ENCODE data around the gene SPTSSB. TPM values are rescaled to one million over a fixed set of nuclear protein-coding genes. Genes with fewer than 3 reads are reported as not detected.

Gene SPTSSB
- total RNA-seq, 4 donors from 2014 or later, result not detected

- Histone ChIP-seq H3K27ac (no peak overlapping the region), H3K9me3 (no peaks in the 10 kb centered on the region), H3K4me1 (no peaks in the 10 kb centered on the region), H3K36me3 (no peaks in the 10 kb centered on the region), H3K4me3 (replicated peaks in 1 of 3) (no peak overlapping the region), H3K27me3 (no peaks in the 10 kb centered on the region)
- TF ChIP-seq POLR2A (IDR thresholded peaks at IDR 0.05), result no peak
- TF ChIP-seq CTCF (IDR thresholded peaks at IDR 0.05), result no peak
- WGBS, 2 donors, result 87 to 100% methylated on average over 2 of the region's 2 CpGs
- DNase-seq, result no peak
- intact Hi-C loops (cut with DNase I), result no loop called here
Observed at GRCh38 chr3:161390200-161390599, 18.9 kb upstream of the SPTSSB start.

- Histone ChIP-seq H3K4me1 (no peaks in the 10 kb centered on the region), H3K36me3 (no peaks in the 10 kb centered on the region), H3K27ac (no peak overlapping the region), H3K9me3 (no peaks in the 10 kb centered on the region), H3K4me3 (replicated peaks in 1 of 3) (no peak overlapping the region), H3K27me3 (no peaks in the 10 kb centered on the region)
- TF ChIP-seq POLR2A (IDR thresholded peaks at IDR 0.05), result no peak
- TF ChIP-seq CTCF (IDR thresholded peaks at IDR 0.05), result no peak
- intact Hi-C loops (cut with DNase I), result no loop called here
- no peak for DNase-seq
- 95% methylated on average over 3 of the region's 3 CpGs for WGBS, 2 donors
Observed at GRCh38 chr3:161389445-161390035, 18.2 kb upstream of the SPTSSB start.

GRCh38 chr3:161388855-161389254 is 17.5 kb upstream of the SPTSSB start:
- intact Hi-C loops (cut with DNase I), result no loop called here

GRCh38 chr3:161386991-161387770 is 15.9 kb upstream of the SPTSSB start:
- no peak overlapping the region for H3K4me3 ChIP-seq (replicated peaks in 1 of 3)
- no peaks in the 10 kb centered on the region for H3K27me3 ChIP-seq
- no peak for DNase-seq
- H3K36me3 ChIP-seq, result no peaks in the 10 kb centered on the region
- no peaks in the 10 kb centered on the region for H3K9me3 ChIP-seq
- H3K27ac ChIP-seq, result no peak overlapping the region
- TF ChIP-seq CTCF (IDR thresholded peaks at IDR 0.05), result no peak
- TF ChIP-seq POLR2A (IDR thresholded peaks at IDR 0.05), result no peak
- H3K4me1 ChIP-seq, result no peaks in the 10 kb centered on the region
- intact Hi-C loops (cut with DNase I), result no loop called here
- WGBS, 2 donors, result 60 to 67% methylated on average over 4 of the region's 4 CpGs

More at GRCh38 chr3:161388855-161389254, 17.5 kb upstream of the SPTSSB start:
- Histone ChIP-seq H3K27ac (no peak overlapping the region), H3K9me3 (no peaks in the 10 kb centered on the region), H3K4me1 (no peaks in the 10 kb centered on the region), H3K4me3 (replicated peaks in 1 of 3) (no peak overlapping the region), H3K36me3 (no peaks in the 10 kb centered on the region), H3K27me3 (no peaks in the 10 kb centered on the region)
- DNase-seq, result no peak
- TF ChIP-seq POLR2A (IDR thresholded peaks at IDR 0.05), result no peak
- TF ChIP-seq CTCF (IDR thresholded peaks at IDR 0.05), result no peak

Measured in thyroid gland (tissue), 4 donors.